ENCODE measurements around the gene RERE.
A peak's percentile ranks its signal among the peaks of the same experiment; 100 is the strongest.

The RERE gene

GRCh38 chr1:8754247-8754650 lies 63.2 kb downstream of the RERE start:
- TF ChIP-seq, protein P1, sequence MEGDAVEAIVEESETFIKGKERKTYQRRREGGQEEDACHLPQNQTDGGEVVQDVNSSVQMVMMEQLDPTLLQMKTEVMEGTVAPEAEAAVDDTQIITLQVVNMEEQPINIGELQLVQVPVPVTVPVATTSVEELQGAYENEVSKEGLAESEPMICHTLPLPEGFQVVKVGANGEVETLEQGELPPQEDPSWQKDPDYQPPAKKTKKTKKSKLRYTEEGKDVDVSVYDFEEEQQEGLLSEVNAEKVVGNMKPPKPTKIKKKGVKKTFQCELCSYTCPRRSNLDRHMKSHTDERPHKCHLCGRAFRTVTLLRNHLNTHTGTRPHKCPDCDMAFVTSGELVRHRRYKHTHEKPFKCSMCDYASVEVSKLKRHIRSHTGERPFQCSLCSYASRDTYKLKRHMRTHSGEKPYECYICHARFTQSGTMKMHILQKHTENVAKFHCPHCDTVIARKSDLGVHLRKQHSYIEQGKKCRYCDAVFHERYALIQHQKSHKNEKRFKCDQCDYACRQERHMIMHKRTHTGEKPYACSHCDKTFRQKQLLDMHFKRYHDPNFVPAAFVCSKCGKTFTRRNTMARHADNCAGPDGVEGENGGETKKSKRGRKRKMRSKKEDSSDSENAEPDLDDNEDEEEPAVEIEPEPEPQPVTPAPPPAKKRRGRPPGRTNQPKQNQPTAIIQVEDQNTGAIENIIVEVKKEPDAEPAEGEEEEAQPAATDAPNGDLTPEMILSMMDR (conservative IDR thresholded peaks at IDR 0.05; ENCODE audit: control insufficient read depth, insufficient read depth, low read depth, low read length): no peak
- H3K4me3 ChIP-seq (ENCODE audit: control insufficient read depth, low read depth, low read length): no peak overlapping the region
- DNase-seq (ENCODE audit: low read depth): no peak

GRCh38 chr1:8753736-8754135 lies 63.7 kb downstream of the RERE start:
- DNase-seq (ENCODE audit: low read depth): no peak
- no peak overlapping the region for H3K4me3 ChIP-seq (ENCODE audit: control insufficient read depth, low read depth, low read length)
- TF ChIP-seq, protein P1 (conservative IDR thresholded peaks at IDR 0.05; ENCODE audit: control insufficient read depth, insufficient read depth, low read depth, low read length): no peak

GRCh38 chr1:8752921-8753713 lies 64.3 kb downstream of the RERE start:
- peak; percentile 38 for DNase-seq (ENCODE audit: low read depth)
- H3K4me3 ChIP-seq (ENCODE audit: control insufficient read depth, low read depth, low read length): no peak overlapping the region
- TF ChIP-seq, protein P1 (conservative IDR thresholded peaks at IDR 0.05; ENCODE audit: control insufficient read depth, insufficient read depth, low read depth, low read length): no peak

DNA sequence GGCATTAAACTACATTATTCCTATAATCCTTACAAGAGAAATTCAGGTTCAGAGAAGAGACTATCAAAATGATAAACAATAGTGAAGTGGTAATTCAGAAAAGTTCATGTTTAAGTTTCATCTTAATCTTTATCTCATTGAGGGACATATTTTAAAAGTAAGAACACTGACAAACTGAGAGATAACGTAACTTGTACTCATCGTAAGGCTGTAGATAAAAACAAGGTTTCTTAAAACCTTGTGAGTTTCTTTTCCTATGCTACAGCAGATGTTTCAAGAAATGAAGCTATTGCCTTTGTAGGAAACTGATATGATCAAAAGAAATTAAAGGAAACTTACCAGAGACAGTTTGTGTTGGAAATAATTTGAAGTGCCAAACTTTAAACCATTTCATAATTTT lies 65.0 kb downstream of the RERE start:
- no peak overlapping the region for H3K4me3 ChIP-seq (ENCODE audit: control insufficient read depth, low read depth, low read length)
- TF ChIP-seq, protein P1 (conservative IDR thresholded peaks at IDR 0.05; ENCODE audit: control insufficient read depth, insufficient read depth, low read depth, low read length): no peak
- no peak for DNase-seq (ENCODE audit: low read depth)

DNA sequence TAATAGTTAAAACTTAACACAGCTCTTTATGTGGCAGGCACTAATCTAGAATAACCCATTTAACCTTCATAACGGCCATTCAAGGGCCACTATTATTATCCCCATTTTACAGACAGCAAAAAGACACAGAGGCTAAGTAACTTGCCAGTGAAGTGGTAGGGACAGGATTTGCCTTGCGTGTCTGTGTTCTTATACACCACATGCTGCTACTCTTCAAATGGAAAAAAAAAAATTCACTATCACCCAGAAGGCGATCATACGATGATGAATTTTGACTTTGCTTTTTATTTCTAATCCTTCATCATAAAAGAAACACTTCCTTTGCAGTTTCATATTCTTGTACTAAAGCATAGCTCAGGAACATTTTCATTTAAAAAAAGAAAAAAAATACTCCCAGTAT lies 65.5 kb downstream of the RERE start:
- DNase-seq (ENCODE audit: low read depth): no peak
- TF ChIP-seq, protein P1 (conservative IDR thresholded peaks at IDR 0.05; ENCODE audit: control insufficient read depth, insufficient read depth, low read depth, low read length): no peak
- H3K4me3 ChIP-seq (ENCODE audit: control insufficient read depth, low read depth, low read length): no peak overlapping the region

GRCh38 chr1:8747879-8748825 lies 69.3 kb downstream of the RERE start:
- TF ChIP-seq, protein P1 (conservative IDR thresholded peaks at IDR 0.05; ENCODE audit: control insufficient read depth, insufficient read depth, low read depth, low read length): no peak
- no peak for DNase-seq (ENCODE audit: low read depth)
- no peak overlapping the region for H3K4me3 ChIP-seq (ENCODE audit: control insufficient read depth, low read depth, low read length)
